Activated T-cell treated with anti-CD3 and anti-CD28 coated beads, Interleukin-2, amount 50 U/mL, for 24 hours (primary cell): Measurements from ENCODE around the gene SNX3.
A peak's percentile ranks its signal among the peaks of the same experiment; 100 is the strongest.

ENCODE experiments used
- DNase-seq: peaks from one replicate; pipeline ENCODE4 v3.0.0-alpha.2; 2020
- H3K27ac Mint-ChIP-seq: 2 replicates; pipeline ENCODE4 v1.8.0; 2020; ENCODE audit warnings: mild to moderate bottlenecking, mixed read lengths
- H3K27me3 Mint-ChIP-seq: 2 replicates; pipeline ENCODE4 v1.8.0; 2020; ENCODE audit warnings: mixed read lengths
- H3K36me3 Mint-ChIP-seq: 2 replicates; pipeline ENCODE4 v1.8.0; 2020; ENCODE audit warnings: low read depth, mixed read lengths
- H3K4me1 Mint-ChIP-seq: 2 replicates; pipeline ENCODE4 v1.8.0; 2020; ENCODE audit warnings: low read depth, mixed read lengths
- H3K4me3 Mint-ChIP-seq: 2 replicates; pipeline ENCODE4 v1.8.0; 2020; ENCODE audit warnings: mild to moderate bottlenecking, moderate library complexity, mixed read lengths
- H3K9me3 Mint-ChIP-seq: 2 replicates; pipeline ENCODE4 v1.8.0; 2020; ENCODE audit warnings: mixed read lengths

SNX3 gene

DNA sequence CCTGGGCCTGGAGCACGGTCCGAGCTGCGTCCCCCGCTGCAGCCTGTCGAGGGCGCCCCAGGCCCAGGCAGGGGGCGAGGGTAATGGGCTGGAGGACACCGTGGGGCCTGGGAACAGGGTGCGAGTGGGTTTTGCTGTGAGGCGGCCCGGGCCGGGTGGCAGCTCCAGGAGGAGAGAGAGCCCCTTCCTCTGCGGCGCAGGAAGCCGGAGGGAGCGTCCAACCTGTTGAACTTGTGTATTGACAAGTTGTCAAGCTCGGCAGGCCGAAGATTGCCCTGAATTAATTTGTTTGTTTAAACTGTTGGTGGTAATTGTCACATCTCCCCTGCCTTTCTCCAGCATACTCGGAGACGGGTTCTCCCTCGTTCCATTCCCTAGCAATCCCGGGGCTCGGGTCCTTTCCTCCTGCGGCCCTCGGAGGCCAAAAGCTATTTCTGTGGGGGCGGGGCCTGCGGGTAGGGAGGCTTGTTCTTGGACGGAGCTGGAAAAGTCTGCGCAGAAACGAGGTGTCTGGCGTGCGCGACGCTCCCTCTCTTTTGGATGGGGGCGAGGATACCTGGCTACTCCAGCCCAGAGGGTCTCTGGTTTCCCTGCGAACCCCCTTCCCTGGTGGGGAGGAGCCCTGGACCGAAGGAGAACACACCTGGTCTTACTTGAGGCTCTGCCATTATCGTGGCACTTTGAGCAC is 85.1 kb downstream of the SNX3 start:
- no peak for DNase-seq
- Mint-ChIP-seq H3K9me3 (no peaks in the 10 kb centered on the region), H3K4me1 (peaks cover 23% of the 10 kb centered on the region), H3K36me3 (no peaks in the 10 kb centered on the region), H3K4me3 (peak overlapping the region; percentile 55), H3K27ac (no peak overlapping the region), H3K27me3 (peaks cover 93% of the 10 kb centered on the region)

DNA sequence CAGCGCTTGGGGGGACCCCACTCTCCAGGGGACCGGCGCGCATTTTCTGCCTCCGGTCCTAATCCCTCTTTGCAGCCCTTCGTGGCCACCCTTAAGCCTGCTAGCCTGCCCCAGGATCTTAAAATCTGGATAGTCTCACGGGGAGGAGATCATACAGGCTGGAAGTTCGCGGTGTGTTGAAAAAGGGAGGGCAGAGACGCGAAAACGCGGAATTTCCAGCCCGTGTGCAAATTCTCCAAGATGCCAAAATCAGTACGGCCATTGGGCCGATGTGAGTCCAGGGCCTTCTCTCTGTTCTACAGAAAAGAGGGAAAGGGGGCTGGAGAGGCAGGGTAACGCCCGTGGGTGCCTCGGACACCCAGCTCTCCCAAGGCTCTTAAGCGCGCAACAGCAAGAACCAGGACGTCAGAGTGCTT is 85.7 kb downstream of the SNX3 start:
- no peak for DNase-seq
- Mint-ChIP-seq H3K9me3 (no peaks in the 10 kb centered on the region), H3K36me3 (no peaks in the 10 kb centered on the region), H3K4me3 (peak overlapping the region; percentile 15), H3K4me1 (peaks cover 23% of the 10 kb centered on the region), H3K27ac (no peak overlapping the region), H3K27me3 (peaks cover 93% of the 10 kb centered on the region)

DNA sequence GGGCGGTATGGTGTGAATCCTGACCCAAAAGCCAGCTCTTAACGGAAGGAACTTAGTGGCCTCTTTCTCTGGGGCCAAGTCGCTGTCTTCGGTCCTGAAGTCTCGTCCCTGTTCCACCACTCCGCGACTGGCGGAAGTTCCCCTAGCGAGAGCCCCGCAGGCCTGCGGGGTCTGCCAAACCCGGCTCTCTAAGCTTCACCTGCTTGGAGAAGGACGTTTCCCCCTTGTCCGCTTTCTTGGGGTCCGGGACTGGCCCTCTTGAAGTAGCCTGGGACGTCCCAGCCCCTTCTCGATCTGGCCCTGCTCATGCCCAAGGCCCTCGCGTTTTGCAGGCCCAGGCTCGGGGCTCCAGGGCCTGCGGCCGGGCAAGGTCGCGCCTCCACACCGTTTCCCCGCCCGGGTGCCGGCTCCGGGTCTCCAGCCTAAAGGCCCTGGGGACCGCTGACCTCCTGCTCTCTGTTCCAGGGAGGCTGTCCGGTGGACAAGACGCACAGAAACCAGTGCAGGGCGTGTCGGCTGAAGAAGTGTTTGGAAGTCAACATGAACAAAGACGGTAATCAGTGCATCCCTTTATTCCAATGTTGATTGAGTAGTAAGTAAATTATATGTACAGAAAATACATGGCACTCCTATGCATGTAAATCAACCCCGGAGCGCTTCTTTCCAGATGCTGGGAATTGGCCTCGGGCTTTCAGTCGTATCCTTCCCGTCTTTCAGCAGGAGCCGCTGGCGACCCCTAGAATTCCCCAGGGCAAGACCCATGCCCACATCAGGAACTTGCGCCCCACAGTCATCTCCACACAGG is 86.3 kb downstream of the SNX3 start:
- Mint-ChIP-seq H3K36me3 (no peaks in the 10 kb centered on the region), H3K27me3 (peaks cover 95% of the 10 kb centered on the region), H3K9me3 (no peaks in the 10 kb centered on the region), H3K4me3 (no peak overlapping the region), H3K4me1 (peaks cover 23% of the 10 kb centered on the region), H3K27ac (no peak overlapping the region)
- peak; percentile 47 for DNase-seq

DNA sequence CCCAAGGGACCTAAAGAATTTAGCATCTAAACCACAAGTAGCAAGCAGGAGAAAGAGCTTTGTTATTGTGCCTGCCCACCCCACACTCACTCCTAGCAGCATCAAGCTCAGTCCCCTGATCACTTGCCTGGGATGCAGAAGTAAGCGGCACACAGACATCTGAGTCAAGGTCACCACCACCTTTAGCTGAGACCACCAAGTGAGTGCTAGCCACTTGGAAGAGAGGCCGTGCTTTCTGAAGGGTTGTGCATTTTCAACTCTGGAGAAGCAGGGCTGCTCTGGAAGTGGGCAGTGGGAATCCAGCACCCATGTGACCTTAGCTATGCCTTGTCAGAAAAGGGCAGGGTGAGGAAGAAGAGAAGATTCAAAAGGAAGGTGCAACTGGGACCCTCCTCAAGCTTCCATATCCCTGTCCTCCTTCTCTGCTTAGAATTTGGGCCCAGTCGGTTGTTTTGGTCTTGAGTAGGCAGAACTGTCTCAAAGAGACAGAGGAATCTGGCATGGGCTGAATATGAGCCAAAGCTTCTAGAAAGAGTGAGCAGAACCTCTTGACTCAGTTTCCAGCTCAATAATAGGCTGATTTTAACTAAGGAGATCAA is 88.8 kb downstream of the SNX3 start:
- Mint-ChIP-seq H3K27me3 (peaks cover 94% of the 10 kb centered on the region), H3K4me3 (no peak overlapping the region), H3K4me1 (peaks cover 40% of the 10 kb centered on the region), H3K27ac (no peak overlapping the region), H3K9me3 (no peaks in the 10 kb centered on the region), H3K36me3 (no peaks in the 10 kb centered on the region)
- no peak for DNase-seq

DNA sequence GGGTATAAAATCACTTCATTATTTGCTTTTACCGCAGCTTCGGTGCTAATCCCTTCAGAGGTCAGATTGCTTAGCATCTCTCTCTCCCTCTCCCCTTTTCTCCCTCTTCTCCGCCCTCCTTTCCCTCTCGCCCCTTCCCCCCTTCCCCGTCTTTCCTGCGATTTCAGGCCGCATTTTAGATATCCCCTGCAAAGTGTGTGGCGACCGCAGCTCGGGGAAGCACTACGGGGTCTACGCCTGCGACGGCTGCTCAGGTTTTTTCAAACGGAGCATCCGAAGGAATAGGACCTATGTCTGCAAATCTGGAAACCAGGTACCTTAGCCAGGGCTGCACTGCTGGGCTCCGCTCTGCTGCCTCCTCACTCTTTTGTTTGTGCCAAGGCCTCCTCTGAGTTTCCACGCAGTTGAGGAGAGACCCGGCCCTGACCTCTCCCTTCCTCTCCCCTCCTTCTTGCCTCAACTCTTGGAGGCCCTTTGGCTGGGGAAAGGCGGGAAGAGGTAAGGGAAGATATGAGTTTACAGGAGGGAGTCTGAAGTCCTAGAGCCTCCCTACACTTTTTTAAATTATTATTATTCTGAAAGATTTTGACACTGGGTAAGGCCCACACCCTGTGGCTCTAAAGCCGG is 89.4 kb downstream of the SNX3 start:
- Mint-ChIP-seq H3K27ac (no peak overlapping the region), H3K27me3 (peaks cover 93% of the 10 kb centered on the region), H3K9me3 (no peaks in the 10 kb centered on the region), H3K4me1 (peaks cover 44% of the 10 kb centered on the region), H3K36me3 (no peaks in the 10 kb centered on the region), H3K4me3 (no peak overlapping the region)
- no peak for DNase-seq

DNA sequence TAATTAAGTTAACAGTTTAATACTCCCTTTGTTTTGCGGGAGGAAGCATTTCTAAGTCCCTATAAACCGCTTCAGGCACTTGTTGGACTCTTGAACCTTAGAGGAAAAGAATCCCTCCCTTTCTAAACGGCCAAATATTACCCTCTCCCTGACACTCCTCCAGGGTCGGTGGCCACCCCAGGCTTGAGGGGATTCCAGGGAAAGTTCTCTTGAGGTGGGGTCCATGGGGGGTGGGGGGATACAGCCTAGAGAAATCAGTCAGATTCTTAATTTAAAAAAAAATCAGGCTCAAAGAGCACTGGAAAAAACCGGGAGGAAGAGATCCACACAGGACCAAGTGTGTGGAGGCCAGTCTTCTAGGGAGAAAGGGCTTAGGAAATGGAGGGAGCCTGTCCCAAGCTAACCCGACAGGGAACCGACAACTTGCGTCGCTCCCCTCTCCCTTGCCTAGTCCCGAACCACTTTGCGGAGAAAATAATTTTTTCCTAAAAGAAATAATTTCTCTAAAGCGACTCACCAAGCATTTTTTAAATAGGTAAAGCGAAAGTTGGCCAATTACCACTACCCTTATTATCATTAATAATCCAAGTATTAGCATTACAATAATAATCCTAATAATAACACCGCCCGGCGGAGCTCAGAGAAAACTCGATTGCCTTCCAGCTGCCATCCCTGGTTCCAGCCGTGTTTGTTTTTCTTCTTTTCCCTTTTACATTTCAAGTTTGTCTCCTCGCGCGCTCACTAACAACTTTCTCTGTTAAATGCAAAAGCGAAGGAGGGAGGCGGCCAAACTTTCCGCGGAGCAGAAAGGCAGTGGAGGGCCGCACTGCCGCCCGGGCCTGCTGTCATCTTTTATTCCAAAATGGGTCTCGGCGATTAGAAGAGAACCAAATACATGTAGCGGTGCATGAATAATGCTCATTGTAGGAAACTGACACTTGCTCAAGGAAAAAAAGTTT is 90.2 kb downstream of the SNX3 start:
- no peak for DNase-seq
- Mint-ChIP-seq H3K9me3 (no peaks in the 10 kb centered on the region), H3K4me1 (peaks cover 44% of the 10 kb centered on the region), H3K36me3 (no peaks in the 10 kb centered on the region), H3K27me3 (peaks cover 93% of the 10 kb centered on the region), H3K4me3 (no peak overlapping the region), H3K27ac (no peak overlapping the region)

DNA sequence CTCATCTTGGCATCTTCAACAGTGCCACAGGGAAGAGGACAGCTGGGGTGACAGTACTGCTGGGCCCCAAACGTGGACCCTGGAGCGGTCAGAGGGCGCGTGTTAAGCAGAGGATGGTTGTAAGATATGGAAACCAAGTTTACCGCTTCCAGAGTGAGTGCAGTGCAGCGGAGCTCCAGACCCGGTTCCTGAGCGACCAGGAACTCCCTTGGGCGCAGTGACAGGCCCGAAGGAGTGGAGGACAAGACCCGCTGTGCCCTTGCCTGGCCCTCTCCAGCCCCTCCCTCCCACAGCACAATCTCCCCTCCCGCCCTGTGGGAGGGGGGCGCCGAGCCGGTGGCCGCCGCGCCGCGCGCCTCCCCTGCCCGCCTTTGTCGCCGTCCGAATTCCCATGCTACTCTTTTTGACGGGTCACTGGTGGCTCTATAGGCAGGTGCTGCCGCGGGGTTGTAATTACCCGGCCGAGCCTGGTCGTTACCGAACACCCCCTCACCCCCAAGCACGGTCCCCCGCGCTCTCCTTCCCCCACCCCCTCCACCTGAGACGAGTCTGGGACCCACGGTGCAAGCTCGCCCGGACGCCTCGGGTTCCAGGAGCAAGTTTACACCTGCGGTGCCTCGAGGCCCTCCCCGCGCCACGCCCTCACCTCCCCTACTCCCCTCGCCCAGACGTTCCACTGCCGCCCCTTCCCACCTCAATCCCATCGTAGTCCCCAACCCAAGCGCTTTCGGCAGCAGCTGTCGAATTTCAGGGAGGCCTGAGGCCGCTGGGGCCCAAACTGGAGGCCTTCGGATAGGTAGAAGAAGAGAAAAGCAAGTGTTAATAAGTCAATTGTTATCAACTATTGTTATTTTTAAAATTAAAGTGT is 91.1 kb downstream of the SNX3 start:
- Mint-ChIP-seq H3K36me3 (no peaks in the 10 kb centered on the region), H3K27ac (peak overlapping the region; percentile 17), H3K4me3 (peak overlapping the region; percentile 63), H3K4me1 (peaks cover 44% of the 10 kb centered on the region), H3K27me3 (peaks cover 93% of the 10 kb centered on the region), H3K9me3 (no peaks in the 10 kb centered on the region)
- no peak for DNase-seq

DNA sequence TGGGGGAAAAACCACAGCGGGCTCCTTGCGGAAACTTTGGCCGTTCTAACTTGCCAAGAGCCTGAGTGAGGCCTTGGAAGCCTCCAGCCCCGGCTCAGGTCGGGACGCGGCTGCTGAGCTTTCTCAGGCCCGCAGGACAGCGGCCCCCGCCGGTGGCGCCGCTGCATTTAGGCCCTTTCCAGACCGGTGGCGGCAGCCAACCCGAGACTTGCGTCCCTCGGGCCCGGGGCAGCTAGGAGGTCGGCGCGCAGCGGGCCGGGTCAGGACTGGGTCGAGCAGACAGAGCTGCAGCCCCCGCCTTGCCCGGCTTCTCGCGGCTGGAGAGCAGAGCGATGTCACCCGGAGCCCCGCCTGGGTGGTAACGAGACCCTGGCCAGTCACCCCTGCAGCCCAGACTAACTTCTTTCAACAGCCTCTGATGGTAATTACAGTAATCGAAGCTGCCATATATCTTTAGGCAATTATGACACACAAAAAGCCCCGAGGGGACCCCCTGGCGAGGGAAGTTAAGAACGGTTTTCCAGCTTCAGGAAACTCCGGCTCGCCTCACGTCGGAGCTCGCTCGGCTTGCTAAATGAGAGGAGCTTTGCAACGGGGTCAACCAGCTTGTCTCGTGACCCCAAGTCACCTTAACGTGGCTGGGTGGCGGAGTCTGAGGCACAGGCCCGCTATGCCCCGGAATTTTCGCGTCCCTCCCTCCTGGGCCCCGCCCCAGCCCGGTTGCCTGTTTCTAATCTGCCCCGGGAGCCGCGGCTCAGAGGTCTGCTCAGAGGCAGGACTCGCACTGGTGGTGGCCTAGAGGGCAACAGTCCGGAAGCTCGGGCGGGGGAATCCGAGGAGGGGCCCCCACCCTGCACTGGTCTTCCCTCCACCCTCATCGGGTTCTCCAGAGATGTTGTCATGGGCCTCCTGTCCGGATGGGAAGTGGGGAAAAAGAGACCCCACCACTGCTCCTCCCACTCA is 92.1 kb downstream of the SNX3 start:
- H3K36me3 Mint-ChIP-seq, result no peaks in the 10 kb centered on the region
- H3K27me3 Mint-ChIP-seq, result peaks cover 93% of the 10 kb centered on the region
- DNase-seq, result peak; percentile 49
- peak overlapping the region; percentile 17 for H3K27ac Mint-ChIP-seq
- no peaks in the 10 kb centered on the region for H3K9me3 Mint-ChIP-seq
- peak overlapping the region; percentile 63 for H3K4me3 Mint-ChIP-seq
- peaks cover 45% of the 10 kb centered on the region for H3K4me1 Mint-ChIP-seq

DNA sequence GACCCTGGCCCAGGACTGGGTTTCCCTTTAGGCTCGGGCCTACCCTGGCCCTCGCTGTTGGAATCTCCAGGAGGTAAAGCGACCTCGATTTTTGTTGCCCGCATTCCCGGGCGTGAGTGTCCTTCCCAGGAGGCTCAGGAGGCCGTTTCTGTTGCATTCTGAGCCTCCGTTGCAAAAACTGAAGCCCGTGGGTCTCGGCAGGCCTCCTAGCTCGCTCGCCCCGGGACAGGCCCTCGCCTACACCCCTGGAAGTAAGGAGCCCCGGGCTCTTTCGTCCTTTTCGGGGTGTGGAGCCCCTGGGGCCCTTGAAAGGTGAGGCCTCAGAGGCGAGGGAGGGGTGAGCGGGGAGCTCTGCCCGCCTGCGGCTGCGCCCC is 92.8 kb downstream of the SNX3 start:
- Mint-ChIP-seq H3K27me3 (peaks cover 97% of the 10 kb centered on the region), H3K27ac (no peak overlapping the region), H3K9me3 (no peaks in the 10 kb centered on the region), H3K36me3 (no peaks in the 10 kb centered on the region), H3K4me3 (peak overlapping the region; percentile 57), H3K4me1 (peaks cover 48% of the 10 kb centered on the region)
- DNase-seq, result no peak

DNA sequence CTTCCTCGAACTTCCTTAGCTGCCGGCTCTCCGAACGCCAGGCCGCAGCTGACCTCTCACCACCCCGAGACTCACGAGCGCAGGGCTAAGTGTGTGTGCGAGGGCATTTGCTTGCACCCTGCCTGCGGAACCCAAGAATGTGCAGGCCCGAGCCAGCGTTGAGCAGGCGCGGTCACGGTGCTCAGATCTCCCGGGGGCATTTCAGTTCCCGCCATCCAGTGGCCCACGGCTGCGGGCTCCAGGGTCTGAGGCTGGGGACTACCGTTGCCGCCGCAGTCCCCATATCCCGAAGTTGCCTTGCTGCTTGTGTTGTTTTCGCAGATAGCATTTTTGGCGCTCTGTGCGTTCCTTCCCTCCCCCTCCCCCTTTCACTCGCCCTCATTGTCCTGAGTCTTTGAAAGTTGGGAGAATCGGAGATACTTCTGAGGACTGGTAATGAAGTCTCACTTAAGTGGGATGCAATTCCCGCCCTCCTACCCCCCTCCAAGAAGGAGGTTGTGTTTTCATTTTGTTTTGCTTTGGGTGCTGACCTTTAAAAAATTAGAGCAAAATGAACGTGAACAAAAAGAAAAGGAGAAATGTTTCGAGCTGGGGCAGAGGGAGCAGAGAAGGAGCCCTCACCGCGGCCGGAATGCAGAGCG is 93.3 kb downstream of the SNX3 start:
- no peaks in the 10 kb centered on the region for H3K36me3 Mint-ChIP-seq

DNA sequence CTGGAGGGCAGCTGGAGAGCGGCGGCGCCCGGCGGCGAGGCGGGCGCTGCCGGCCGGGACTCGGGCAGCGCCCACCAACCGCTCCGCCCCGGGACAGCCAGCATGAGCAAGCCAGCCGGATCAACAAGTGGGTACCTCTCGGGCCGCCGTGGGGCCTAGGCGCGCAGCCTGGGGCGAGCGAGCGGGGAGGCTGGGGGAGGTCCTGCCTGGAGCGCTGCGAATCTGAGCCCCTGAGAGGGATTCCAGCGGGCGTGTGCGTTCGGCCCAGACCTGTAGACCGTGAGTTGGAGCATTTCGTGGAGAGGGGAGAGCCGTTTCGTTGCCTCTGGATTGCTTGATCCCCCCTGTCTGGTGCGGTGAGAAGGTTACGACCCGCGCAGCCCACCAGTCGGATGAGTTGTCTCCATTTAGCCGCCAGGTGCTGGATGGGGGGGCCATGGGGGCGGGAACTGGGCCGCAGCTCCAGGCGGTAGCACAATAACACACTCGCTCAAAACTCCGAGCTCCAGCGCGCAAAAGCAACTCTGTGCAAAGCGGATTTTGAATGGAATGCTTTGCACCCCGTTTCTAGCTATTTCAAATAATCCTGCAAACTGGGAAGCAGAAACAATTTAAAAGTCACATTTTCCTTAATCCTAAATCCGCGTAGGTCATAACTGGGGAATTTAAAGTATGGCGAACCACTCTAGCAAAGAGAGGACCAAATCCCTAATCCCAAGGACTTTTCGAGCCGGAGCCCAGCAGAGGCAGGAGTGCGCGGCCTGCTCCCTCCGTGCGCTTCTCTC is 94.0 kb downstream of the SNX3 start:
- peak overlapping the region; percentile 55 for H3K27ac Mint-ChIP-seq

More for the DNA sequence above, 93.3 kb downstream of the SNX3 start:
- DNase-seq, result peak; percentile 41
- Mint-ChIP-seq H3K4me1 (peaks cover 48% of the 10 kb centered on the region), H3K27ac (peak overlapping the region; percentile 55), H3K27me3 (peaks cover 97% of the 10 kb centered on the region), H3K4me3 (peak overlapping the region; percentile 57), H3K9me3 (no peaks in the 10 kb centered on the region)

More for the DNA sequence above, 94.0 kb downstream of the SNX3 start:
- Mint-ChIP-seq H3K36me3 (no peaks in the 10 kb centered on the region), H3K9me3 (no peaks in the 10 kb centered on the region), H3K4me3 (peak overlapping the region; percentile 57), H3K27me3 (peaks cover 97% of the 10 kb centered on the region), H3K4me1 (peaks cover 48% of the 10 kb centered on the region)
- peak; percentile 38 for DNase-seq
